ENCODE results near the gene SPTSSB. TPM values are rescaled to one million over a fixed set of nuclear protein-coding genes. Genes with fewer than 3 reads are reported as not detected.

Gene SPTSSB
- total RNA-seq, 1 donor from 2014 or later = not detected

DNA sequence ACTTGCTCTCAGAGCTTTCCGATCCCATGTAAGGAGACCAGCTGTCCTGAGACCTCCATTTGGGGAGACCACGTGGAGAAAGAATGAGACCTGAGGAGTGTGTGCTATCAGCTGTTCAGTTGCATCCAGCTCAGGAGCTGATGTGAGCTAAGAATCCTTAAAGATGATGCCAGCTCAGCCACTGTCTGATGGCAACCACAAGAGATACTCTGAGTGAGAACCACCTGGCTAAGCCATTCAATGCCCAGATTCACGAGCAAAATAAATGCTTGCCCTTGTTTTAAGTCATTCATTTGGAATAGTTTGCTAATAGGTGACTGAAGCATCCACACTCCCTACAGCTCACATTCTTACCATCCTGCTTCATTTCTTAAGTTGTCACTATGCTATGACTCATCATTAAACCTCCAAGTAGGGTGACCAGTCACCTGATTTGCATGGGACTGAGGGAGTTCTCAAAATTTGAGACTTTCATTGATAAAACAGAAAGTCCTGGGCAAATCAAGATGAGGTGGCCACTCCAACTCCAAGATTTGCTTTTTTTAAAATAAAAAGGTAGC, 56.4 kb downstream of the SPTSSB start:
- TF ChIP-seq, protein P1, sequence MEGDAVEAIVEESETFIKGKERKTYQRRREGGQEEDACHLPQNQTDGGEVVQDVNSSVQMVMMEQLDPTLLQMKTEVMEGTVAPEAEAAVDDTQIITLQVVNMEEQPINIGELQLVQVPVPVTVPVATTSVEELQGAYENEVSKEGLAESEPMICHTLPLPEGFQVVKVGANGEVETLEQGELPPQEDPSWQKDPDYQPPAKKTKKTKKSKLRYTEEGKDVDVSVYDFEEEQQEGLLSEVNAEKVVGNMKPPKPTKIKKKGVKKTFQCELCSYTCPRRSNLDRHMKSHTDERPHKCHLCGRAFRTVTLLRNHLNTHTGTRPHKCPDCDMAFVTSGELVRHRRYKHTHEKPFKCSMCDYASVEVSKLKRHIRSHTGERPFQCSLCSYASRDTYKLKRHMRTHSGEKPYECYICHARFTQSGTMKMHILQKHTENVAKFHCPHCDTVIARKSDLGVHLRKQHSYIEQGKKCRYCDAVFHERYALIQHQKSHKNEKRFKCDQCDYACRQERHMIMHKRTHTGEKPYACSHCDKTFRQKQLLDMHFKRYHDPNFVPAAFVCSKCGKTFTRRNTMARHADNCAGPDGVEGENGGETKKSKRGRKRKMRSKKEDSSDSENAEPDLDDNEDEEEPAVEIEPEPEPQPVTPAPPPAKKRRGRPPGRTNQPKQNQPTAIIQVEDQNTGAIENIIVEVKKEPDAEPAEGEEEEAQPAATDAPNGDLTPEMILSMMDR (IDR thresholded peaks at IDR 0.05) = no peak
- H3K27me3 ChIP-seq = no peaks in the 10 kb centered on the region
- intact Hi-C loops (cut with DNase I) = no loop called here

DNA sequence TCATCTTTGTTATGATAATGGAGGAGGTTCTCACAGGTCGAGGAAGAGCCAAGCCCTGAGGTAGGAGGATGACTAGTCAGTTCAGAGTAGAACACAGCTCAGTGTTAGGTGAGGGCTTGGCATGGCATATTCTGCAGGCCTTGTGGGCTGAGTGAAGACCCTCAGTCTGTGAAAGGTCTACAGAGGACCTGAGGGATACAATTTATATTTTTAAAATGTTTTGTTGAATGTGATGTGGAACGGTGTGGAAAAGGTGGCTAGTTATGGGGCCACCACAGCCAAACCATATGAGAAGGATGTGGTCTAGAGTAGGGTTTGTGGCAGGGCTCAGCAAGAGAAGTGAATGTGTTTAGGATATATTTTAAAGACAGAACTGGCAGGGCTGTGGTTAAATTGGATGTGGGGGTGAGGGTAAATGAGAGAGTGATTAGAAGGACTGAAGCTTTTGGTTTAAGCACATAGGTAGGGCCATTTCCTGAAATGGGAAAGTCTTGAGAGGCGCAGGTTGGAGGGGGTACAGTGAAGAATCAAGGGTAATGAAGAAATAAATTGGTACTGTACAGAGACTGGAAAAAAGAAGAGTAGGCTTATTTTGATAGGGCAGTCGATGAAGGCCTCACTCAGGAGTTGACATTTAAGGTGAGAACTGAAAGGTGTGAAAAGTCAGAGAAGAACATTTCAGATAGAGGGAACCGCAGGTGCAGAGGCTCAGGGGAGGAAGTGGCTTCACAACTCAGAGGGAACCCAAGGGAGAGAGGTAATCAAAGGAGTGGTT, 60.5 kb downstream of the SPTSSB start:
- intact Hi-C loops (cut with DNase I) = no loop called here
- no peaks in the 10 kb centered on the region for H3K4me1 ChIP-seq
- TF ChIP-seq, protein P1 (IDR thresholded peaks at IDR 0.05) = no peak

More for the DNA sequence above, 56.4 kb downstream of the SPTSSB start:
- Histone ChIP-seq H3K4me3 (no peak overlapping the region), H3K9me3 (no peaks in the 10 kb centered on the region), H3K36me3 (no peaks in the 10 kb centered on the region), H3K27ac (no peak overlapping the region), H3K4me1 (no peaks in the 10 kb centered on the region)
- DNase-seq (ENCODE audit: low spot score in 2 of 2) = no peak

DNA sequence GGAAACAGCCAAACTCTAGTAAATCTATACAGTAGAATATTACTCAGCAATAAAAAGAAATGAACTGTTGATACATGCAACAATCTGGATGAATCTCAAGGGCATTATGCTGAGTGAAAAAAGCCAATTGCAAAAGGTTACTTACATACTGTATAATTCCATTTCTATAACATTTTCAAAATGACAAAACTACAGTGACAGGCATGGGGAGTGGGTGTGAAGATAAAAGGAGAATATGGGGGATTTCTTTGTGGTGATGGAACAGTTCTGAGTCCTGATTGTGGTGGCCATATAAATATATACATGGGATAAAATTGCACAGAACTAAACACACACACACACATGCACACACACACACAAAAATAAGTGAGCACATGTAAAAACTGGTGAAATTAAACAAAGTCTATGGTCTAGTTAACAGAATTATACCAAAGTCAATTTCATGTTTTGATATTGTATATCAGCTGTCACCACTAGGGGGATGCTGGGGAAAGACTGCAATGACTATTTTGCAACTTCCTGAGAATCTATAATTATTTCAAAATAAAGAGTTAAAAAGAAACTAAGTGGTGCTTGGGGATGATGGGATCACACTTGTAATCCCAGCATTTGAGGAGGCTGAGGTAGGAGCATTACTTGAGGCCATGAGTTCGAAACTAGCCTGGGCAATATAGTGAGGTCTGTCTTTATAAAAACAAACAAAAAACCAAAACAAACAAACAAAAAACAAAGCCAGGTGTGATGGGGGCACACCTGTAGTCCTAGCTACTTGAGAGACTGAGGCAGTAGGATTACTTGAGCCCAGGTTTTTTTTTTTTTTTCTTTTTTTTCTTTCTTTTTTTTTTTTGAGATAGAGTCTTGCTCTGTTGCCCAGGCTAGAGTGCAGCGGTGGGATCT, 66.0 kb downstream of the SPTSSB start:
- Histone ChIP-seq H3K27ac (no peak overlapping the region), H3K9me3 (peaks cover 0 to 9% of the 10 kb centered on the region in 2 donors), H3K4me1 (no peaks in the 10 kb centered on the region), H3K4me3 (no peak overlapping the region), H3K27me3 (no peaks in the 10 kb centered on the region), H3K36me3 (no peaks in the 10 kb centered on the region)
- intact Hi-C loops (cut with DNase I) = no loop called here
- TF ChIP-seq, protein P1 (IDR thresholded peaks at IDR 0.05) = peak in 2 of 3 experiments; percentile 5 to 27
- DNase-seq (ENCODE audit: low spot score in 2 of 2) = no peak

More for the DNA sequence above, 60.5 kb downstream of the SPTSSB start:
- Histone ChIP-seq H3K9me3 (peaks cover 0 to 9% of the 10 kb centered on the region in 2 donors), H3K36me3 (no peaks in the 10 kb centered on the region), H3K27me3 (no peaks in the 10 kb centered on the region), H3K4me3 (no peak overlapping the region), H3K27ac (no peak overlapping the region)
- no peak for DNase-seq (ENCODE audit: low spot score in 2 of 2)

DNA sequence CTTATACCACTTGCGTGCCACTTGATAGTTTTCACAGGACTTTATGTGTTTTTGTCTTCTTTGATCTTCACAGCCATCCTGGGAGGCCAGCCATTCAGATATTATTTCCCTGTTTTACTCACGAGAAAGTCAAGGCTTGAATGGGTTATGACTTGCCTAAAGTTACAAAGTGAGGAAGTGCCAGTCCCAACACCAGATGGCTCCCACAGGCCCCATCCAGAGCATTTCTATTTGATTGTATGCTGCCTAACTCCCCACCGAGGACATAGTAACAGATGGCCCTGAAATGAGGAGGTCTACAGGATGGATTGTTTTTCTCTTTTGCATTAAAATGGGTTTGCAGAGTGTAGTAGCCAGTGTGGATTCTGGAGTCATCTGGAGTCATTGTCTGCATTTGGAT, 74.5 kb downstream of the SPTSSB start:
- Histone ChIP-seq H3K4me3 (no peak overlapping the region), H3K27ac (no peak overlapping the region), H3K4me1 (no peaks in the 10 kb centered on the region), H3K9me3 (no peaks in the 10 kb centered on the region), H3K36me3 (no peaks in the 10 kb centered on the region), H3K27me3 (no peaks in the 10 kb centered on the region)
- intact Hi-C loops (cut with DNase I) = no loop called here
- no peak for DNase-seq (ENCODE audit: low spot score in 2 of 2)
- TF ChIP-seq, protein P1 (IDR thresholded peaks at IDR 0.05) = no peak

DNA sequence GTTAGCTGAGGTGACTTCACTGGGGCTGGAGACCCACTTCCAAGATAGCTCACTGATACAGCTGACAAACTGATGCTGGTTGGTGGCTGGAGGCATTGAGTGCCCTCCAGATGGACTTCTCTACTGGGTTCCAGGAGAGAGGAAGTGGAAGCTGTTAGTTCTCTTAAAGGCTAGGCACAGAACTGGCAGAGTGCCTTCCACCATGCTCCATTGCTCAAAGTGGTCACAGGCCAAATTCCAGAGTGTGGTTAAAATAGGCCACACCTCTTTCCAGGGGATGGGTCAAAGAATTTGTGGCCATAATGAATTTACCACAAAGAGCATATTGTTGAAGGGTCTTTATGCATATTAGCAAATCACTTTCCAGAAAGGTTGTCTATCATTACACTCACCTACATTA, 76.0 kb downstream of the SPTSSB start:
- H3K27ac ChIP-seq = no peak overlapping the region
- TF ChIP-seq, protein P1 (IDR thresholded peaks at IDR 0.05) = no peak
- intact Hi-C loops (cut with DNase I) = no loop called here

More for the DNA sequence above, 76.0 kb downstream of the SPTSSB start:
- Histone ChIP-seq H3K4me3 (no peak overlapping the region), H3K27me3 (no peaks in the 10 kb centered on the region), H3K36me3 (no peaks in the 10 kb centered on the region), H3K4me1 (no peaks in the 10 kb centered on the region), H3K9me3 (no peaks in the 10 kb centered on the region)
- DNase-seq (ENCODE audit: low spot score in 2 of 2) = no peak

Other genes with a start within 250 kb of the SPTSSB start
- 34.1 TPM for gene NMD3, start 150.2 kb downstream of the SPTSSB start, total RNA-seq
- gene OTOL1, start 125.3 kb upstream of the SPTSSB start, total RNA-seq = not detected

All from ascending aorta (tissue), 2 donors.